Lower leg skin (tissue), 3 donors: ENCODE results near the gene FAM187B.

ENCODE experiments used
- CTCF ChIP-seq, 3 donors: fragments of 450-650 bp; IDR thresholded peaks; one replicate each; pipeline ENCODE4 v1.5.1; 2016; ENCODE audit warnings: antibody characterized with exemption in 3 of 3, mild to moderate bottlenecking in 3 of 3, moderate library complexity in 2 of 3
- POLR2A ChIP-seq, 2 donors: fragments of 450-650 bp; IDR thresholded peaks; one replicate each; pipeline ENCODE4 v1.6.1; 2016 to 2017; ENCODE audit warnings: antibody characterized with exemption in 2 of 2, mild to moderate bottlenecking in 1 of 2, moderate library complexity in 1 of 2

- TF ChIP-seq CTCF (IDR thresholded peaks at IDR 0.05) (no peak), POLR2A (IDR thresholded peaks at IDR 0.05) (no peak)
Observed at GRCh38 chr19:35267353-35267817, 38.8 kb upstream of the FAM187B start.
